ENCODE results near the gene GCLC. TPM values are rescaled to one million over a fixed set of nuclear protein-coding genes. Genes with fewer than 3 reads are reported as not detected.
A peak's percentile ranks its signal among the peaks of the same experiment; 100 is the strongest.

The GCLC gene
- polyA plus RNA-seq, 1 donor (not counting 4 experiments of a cell fraction or from before 2014, with no cell fraction given), result 73.2 TPM

GRCh38 chr6:53518862-53519261, 26.0 kb downstream of the GCLC start:
- Histone ChIP-seq H3K9ac (ENCODE audit: control insufficient read depth, extremely low read depth, insufficient read depth, low read length) (no peak overlapping the region), H3K9me1 (ENCODE audit: control insufficient read depth, extremely low read depth, insufficient read depth, low read length) (no peaks in the 10 kb centered on the region), H4K20me1 (ENCODE audit: control insufficient read depth, extremely low read depth, insufficient read depth, low read length) (no peaks in the 10 kb centered on the region), H3K4me1 (ENCODE audit: control insufficient read depth, extremely low read depth, insufficient read depth, low read length) (peaks cover 18% of the 10 kb centered on the region), H3K27ac (ENCODE audit: control insufficient read depth, insufficient read depth, low read length) (no peak overlapping the region), H3K36me3 (ENCODE audit: control insufficient read depth in 2 of 2, extremely low read depth in 1 of 2, insufficient read depth in 2 of 2, low read length in 2 of 2) (peaks cover 25 to 32% of the 10 kb centered on the region in 2 experiments), H3K4me2 (ENCODE audit: control insufficient read depth, extremely low read depth, insufficient read depth, low read depth, low read length) (no peak overlapping the region), H3K4me3 (ENCODE audit: control insufficient read depth in 2 of 3, extremely low read depth in 1 of 3, insufficient read depth in 2 of 3, low read depth in 1 of 3, low read length in 3 of 3) (no peak overlapping the region), H3K9me3 (ENCODE audit: control insufficient read depth, low read depth, low read length) (no peaks in the 10 kb centered on the region), H3K27me3 (ENCODE audit: control insufficient read depth, extremely low read depth, insufficient read depth, low read length) (no peaks in the 10 kb centered on the region), H3K79me2 (ENCODE audit: control insufficient read depth, insufficient read depth, low read length) (peaks cover 41% of the 10 kb centered on the region), H2AFZ (ENCODE audit: control insufficient read depth, low read length) (no peak overlapping the region)
- TF ChIP-seq EZH2 (IDR thresholded peaks at IDR 0.05; ENCODE audit: low read length) (no peak), CTCF (optimal IDR thresholded peaks at IDR 0.05 in 1 of 3, IDR thresholded peaks at IDR 0.05 in 1 of 3, conservative IDR thresholded peaks at IDR 0.05 in 1 of 3; ENCODE audit: extremely low read depth in 1 of 3, insufficient read depth in 2 of 3, low read length in 3 of 3) (no peak)
- DNase-seq (ENCODE audit: low read depth, low spot score) (no peak), FAIRE-seq (no peak)
- dilution Hi-C loops (cut with MboI; ENCODE audit: extremely low pct_ligation_motif_present, low sequenced_read_pairs), result no loop called here

- no peak overlapping the region for H3K9ac ChIP-seq (ENCODE audit: control insufficient read depth, extremely low read depth, insufficient read depth, low read length)
- H3K4me2 ChIP-seq (ENCODE audit: control insufficient read depth, extremely low read depth, insufficient read depth, low read depth, low read length), result no peak overlapping the region
- no peaks in the 10 kb centered on the region for H4K20me1 ChIP-seq (ENCODE audit: control insufficient read depth, extremely low read depth, insufficient read depth, low read length)
- FAIRE-seq (no peak), DNase-seq (ENCODE audit: low read depth, low spot score) (no peak)
- peaks cover 7% of the 10 kb centered on the region for H3K4me1 ChIP-seq (ENCODE audit: control insufficient read depth, extremely low read depth, insufficient read depth, low read length)
- dilution Hi-C loops (cut with MboI; ENCODE audit: extremely low pct_ligation_motif_present, low sequenced_read_pairs), result no loop called here
- TF ChIP-seq EZH2 (IDR thresholded peaks at IDR 0.05; ENCODE audit: low read length) (no peak), CTCF (optimal IDR thresholded peaks at IDR 0.05 in 1 of 3, IDR thresholded peaks at IDR 0.05 in 1 of 3, conservative IDR thresholded peaks at IDR 0.05 in 1 of 3; ENCODE audit: extremely low read depth in 1 of 3, insufficient read depth in 2 of 3, low read length in 3 of 3) (no peak)
- no peaks in the 10 kb centered on the region for H3K27me3 ChIP-seq (ENCODE audit: control insufficient read depth, extremely low read depth, insufficient read depth, low read length)
- no peak overlapping the region for H2AFZ ChIP-seq (ENCODE audit: control insufficient read depth, low read length)
- H3K27ac ChIP-seq (ENCODE audit: control insufficient read depth, insufficient read depth, low read length), result peak overlapping the region; percentile 34
- H3K79me2 ChIP-seq (ENCODE audit: control insufficient read depth, insufficient read depth, low read length), result peaks cover 22% of the 10 kb centered on the region
- no peak overlapping the region for H3K4me3 ChIP-seq (ENCODE audit: control insufficient read depth in 2 of 3, extremely low read depth in 1 of 3, insufficient read depth in 2 of 3, low read depth in 1 of 3, low read length in 3 of 3)
- peaks cover 33 to 36% of the 10 kb centered on the region in 2 experiments for H3K36me3 ChIP-seq (ENCODE audit: control insufficient read depth in 2 of 2, extremely low read depth in 1 of 2, insufficient read depth in 2 of 2, low read length in 2 of 2)
- H3K9me1 ChIP-seq (ENCODE audit: control insufficient read depth, extremely low read depth, insufficient read depth, low read length), result no peaks in the 10 kb centered on the region
- no peaks in the 10 kb centered on the region for H3K9me3 ChIP-seq (ENCODE audit: control insufficient read depth, low read depth, low read length)
Measured at GRCh38 chr6:53517021-53517420, 27.9 kb downstream of the GCLC start.
